ENCODE results near the gene SBK1.

SBK1 gene

GRCh38 chr16:28259091-28259780 lies 33.1 kb upstream of the SBK1 start:
- Histone ChIP-seq H3K9ac (ENCODE audit: low read depth, low read length) (no peak overlapping the region), H3K79me2 (ENCODE audit: insufficient read depth, low read length) (no peaks in the 10 kb centered on the region), H4K20me1 (ENCODE audit: insufficient read depth, low read length) (no peaks in the 10 kb centered on the region; the same call in 1 of the 2 replicates), H3K4me1 (ENCODE audit: insufficient read depth, low read length) (no peaks in the 10 kb centered on the region), H3K9me3 (ENCODE audit: insufficient read depth, low read length, severe bottlenecking) (no peaks in the 10 kb centered on the region), H3K27me3 (ENCODE audit: insufficient read depth, low read length, poor library complexity) (peaks cover 4% of the 10 kb centered on the region), H3K36me3 (ENCODE audit: insufficient read depth, low read length) (no peaks in the 10 kb centered on the region), H2AFZ (ENCODE audit: low read depth, low read length) (no peak overlapping the region), H3K4me3 (ENCODE audit: low read depth in 1 of 2, low read length in 2 of 2) (no peak overlapping the region), H3K27ac (ENCODE audit: low read length) (no peak overlapping the region), H3K4me2 (ENCODE audit: insufficient read depth, low read length) (no peak overlapping the region)
- no peak for ATAC-seq (ENCODE audit: insufficient read depth, low read depth)
- no peak for DNase-seq
- TF ChIP-seq EZH2 (IDR thresholded peaks at IDR 0.05; ENCODE audit: borderline replicate concordance, low read depth, low read length, severe bottlenecking): no peak
- no peak for TF ChIP-seq CTCF (IDR thresholded peaks at IDR 0.05; ENCODE audit: borderline replicate concordance, extremely low read depth, low read length, poor library complexity, severe bottlenecking)

- no peak overlapping the region for H3K4me3 ChIP-seq (ENCODE audit: low read depth in 1 of 2, low read length in 2 of 2)
- H3K4me2 ChIP-seq (ENCODE audit: insufficient read depth, low read length): no peak overlapping the region
- DNase-seq (no peak), ATAC-seq (ENCODE audit: insufficient read depth, low read depth) (no peak)
- no peaks in the 10 kb centered on the region for H3K4me1 ChIP-seq (ENCODE audit: insufficient read depth, low read length)
- no peak overlapping the region for H3K27ac ChIP-seq (ENCODE audit: low read length)
- no peaks in the 10 kb centered on the region for H3K79me2 ChIP-seq (ENCODE audit: insufficient read depth, low read length)
- H2AFZ ChIP-seq (ENCODE audit: low read depth, low read length): no peak overlapping the region
- H3K27me3 ChIP-seq (ENCODE audit: insufficient read depth, low read length, poor library complexity): peaks cover 4% of the 10 kb centered on the region
- no peaks in the 10 kb centered on the region for H3K9me3 ChIP-seq (ENCODE audit: insufficient read depth, low read length, severe bottlenecking)
- H3K9ac ChIP-seq (ENCODE audit: low read depth, low read length): no peak overlapping the region
- no peaks in the 10 kb centered on the region; the same call in 1 of the 2 replicates for H4K20me1 ChIP-seq (ENCODE audit: insufficient read depth, low read length)
- no peaks in the 10 kb centered on the region for H3K36me3 ChIP-seq (ENCODE audit: insufficient read depth, low read length)
- TF ChIP-seq CTCF (IDR thresholded peaks at IDR 0.05; ENCODE audit: borderline replicate concordance, extremely low read depth, low read length, poor library complexity, severe bottlenecking) (no peak), EZH2 (IDR thresholded peaks at IDR 0.05; ENCODE audit: borderline replicate concordance, low read depth, low read length, severe bottlenecking) (no peak)
These were observed 32.6 kb upstream of the SBK1 start for GRCh38 chr16:28259781-28260150.

GRCh38 chr16:28260193-28260592 lies 32.1 kb upstream of the SBK1 start:
- Histone ChIP-seq H3K36me3 (ENCODE audit: insufficient read depth, low read length) (no peaks in the 10 kb centered on the region), H3K9ac (ENCODE audit: low read depth, low read length) (no peak overlapping the region), H3K27me3 (ENCODE audit: insufficient read depth, low read length, poor library complexity) (peaks cover 4% of the 10 kb centered on the region), H4K20me1 (ENCODE audit: insufficient read depth, low read length) (no peaks in the 10 kb centered on the region; the same call in 1 of the 2 replicates), H3K4me3 (ENCODE audit: low read depth in 1 of 2, low read length in 2 of 2) (no peak overlapping the region), H3K27ac (ENCODE audit: low read length) (no peak overlapping the region), H3K4me1 (ENCODE audit: insufficient read depth, low read length) (no peaks in the 10 kb centered on the region), H3K9me3 (ENCODE audit: insufficient read depth, low read length, severe bottlenecking) (no peaks in the 10 kb centered on the region), H3K79me2 (ENCODE audit: insufficient read depth, low read length) (no peaks in the 10 kb centered on the region), H2AFZ (ENCODE audit: low read depth, low read length) (no peak overlapping the region), H3K4me2 (ENCODE audit: insufficient read depth, low read length) (no peak overlapping the region)
- DNase-seq (no peak), ATAC-seq (ENCODE audit: insufficient read depth, low read depth) (no peak)
- TF ChIP-seq EZH2 (IDR thresholded peaks at IDR 0.05; ENCODE audit: borderline replicate concordance, low read depth, low read length, severe bottlenecking): no peak
- no peak for TF ChIP-seq CTCF (IDR thresholded peaks at IDR 0.05; ENCODE audit: borderline replicate concordance, extremely low read depth, low read length, poor library complexity, severe bottlenecking)

Data from DND-41 (cell line).